ACHN (cell line): ENCODE data around the gene DZIP1.
A peak's percentile ranks its signal among the peaks of the same experiment; 100 is the strongest.

ENCODE experiments used
- DNase-seq: peaks from one replicate; pipeline ENCODE4 v3.0.0-alpha.2; 2015
- in situ Hi-C: cut with HindIII; loops from 2 replicates; pipeline ENCODE4 v1.10.0; 2017; ENCODE audit warnings: low sequenced_read_pairs, low pct_ligation_motif_present, low pct_unique_long_range_greater_than_20kb

The DZIP1 gene

GRCh38 chr13:95560387-95560786 lies 84.1 kb downstream of the DZIP1 start:
- in situ Hi-C loops = no loop called here
- no peak for DNase-seq

GRCh38 chr13:95559100-95559499 lies 85.4 kb downstream of the DZIP1 start:
- in situ Hi-C loops = no loop called here
- no peak for DNase-seq

- no peak for DNase-seq
- in situ Hi-C loops = no loop called here
Measured at GRCh38 chr13:95557013-95557412, 87.5 kb downstream of the DZIP1 start.

GRCh38 chr13:95553581-95554385 lies 90.7 kb downstream of the DZIP1 start:
- in situ Hi-C loops = no loop called here
- DNase-seq = no peak

GRCh38 chr13:95552539-95553441 lies 91.7 kb downstream of the DZIP1 start, which contains the start of gene CLDN10:
TSS of gene CLDN10 (plus strand) at chr13:95552720. CDS start at chr13:95552754, 34 bp downstream.
- DNase-seq = no peak
- in situ Hi-C loops = no loop called here

- in situ Hi-C loops = no loop called here
- DNase-seq = no peak
Measured at GRCh38 chr13:95552208-95552538, 92.3 kb downstream of the DZIP1 start.

GRCh38 chr13:95547531-95548167 lies 96.9 kb downstream of the DZIP1 start:
- in situ Hi-C loops = no loop called here
- DNase-seq = no peak

- in situ Hi-C loops = no loop called here
- no peak for DNase-seq
Measured at GRCh38 chr13:95546919-95547318, 97.6 kb downstream of the DZIP1 start.

GRCh38 chr13:95544293-95544692 lies 100.2 kb downstream of the DZIP1 start:
- in situ Hi-C loops = no loop called here
- no peak for DNase-seq

- no peak for DNase-seq
- in situ Hi-C loops = no loop called here
Measured at GRCh38 chr13:95541911-95542474, 102.5 kb downstream of the DZIP1 start.

- no peak for DNase-seq
- in situ Hi-C loops = no loop called here
Measured at GRCh38 chr13:95541308-95541707, 103.2 kb downstream of the DZIP1 start.

- in situ Hi-C loops = no loop called here
- DNase-seq = no peak
Measured at GRCh38 chr13:95540888-95541287, 103.6 kb downstream of the DZIP1 start.

- in situ Hi-C loops = no loop called here
Measured at GRCh38 chr13:95536632-95537241, 107.8 kb downstream of the DZIP1 start.

GRCh38 chr13:95535243-95535642 lies 109.3 kb downstream of the DZIP1 start:
- in situ Hi-C loops = no loop called here
- DNase-seq = peak; percentile 74

More at GRCh38 chr13:95536632-95537241, 107.8 kb downstream of the DZIP1 start:
- DNase-seq = peak; percentile 40

GRCh38 chr13:95533545-95534160 lies 110.9 kb downstream of the DZIP1 start:
- in situ Hi-C loops = no loop called here
- no peak for DNase-seq

GRCh38 chr13:95530178-95530577 lies 114.3 kb downstream of the DZIP1 start:
- DNase-seq = no peak
- in situ Hi-C loops = no loop called here
